RWPE2 (cell line): Measurements from ENCODE around the gene SMYD3.

Experiments
- ATAC-seq: fragments of 200-7000 bp; cut with Tn5 transposase; 3 replicates; pipeline ENCODE4 v1.9.1; 2021; ENCODE audit warnings: low read depth
- DNase-seq: peaks from one replicate; pipeline ENCODE4 v3.0.0-alpha.2; 2020; ENCODE audit warnings: low spot score
- H3K27ac ChIP-seq: fragments of 450-650 bp; 2 replicates; pipeline ENCODE4 v1.5.1; 2017; ENCODE audit warnings: mild to moderate bottlenecking; ENCODE audit not compliant: poor library complexity, severe bottlenecking
- H3K27me3 ChIP-seq: fragments of 250-450 bp; sonication (Bioruptor Pico); 2 replicates; pipeline ENCODE4 v1.5.1; 2021; ENCODE audit warnings: mild to moderate bottlenecking, moderate library complexity; ENCODE audit not compliant: insufficient read depth, poor library complexity, severe bottlenecking
- H3K36me3 ChIP-seq: fragments of 250-450 bp; sonication (Bioruptor Pico); 2 replicates; pipeline ENCODE4 v1.5.1; 2020; ENCODE audit warnings: low read depth, mild to moderate bottlenecking, moderate library complexity
- H3K4me1 ChIP-seq: fragments of 250-450 bp; sonication (Bioruptor Pico); 2 replicates; pipeline ENCODE4 v1.5.1; 2021; ENCODE audit warnings: mild to moderate bottlenecking, moderate library complexity; ENCODE audit not compliant: insufficient read depth, poor library complexity, severe bottlenecking
- H3K4me3 ChIP-seq: fragments of 250-450 bp; sonication (Bioruptor Pico); 2 replicates; pipeline ENCODE4 v1.5.1; 2021; ENCODE audit warnings: mild to moderate bottlenecking, moderate library complexity; ENCODE audit not compliant: severe bottlenecking
- H3K9me3 ChIP-seq: fragments of 250-450 bp; sonication (Bioruptor Pico); 2 replicates; pipeline ENCODE4 v1.5.1; 2021; ENCODE audit warnings: mild to moderate bottlenecking, moderate library complexity; ENCODE audit not compliant: severe bottlenecking
- TF ChIP-seq, protein P1 (sequence below): fragments of 450-650 bp; IDR thresholded peaks from one replicate; pipeline ENCODE4 v1.5.1; 2017; ENCODE audit warnings: mild to moderate bottlenecking, moderate library complexity; ENCODE audit not compliant: poor library complexity, severe bottlenecking

The SMYD3 gene

DNA sequence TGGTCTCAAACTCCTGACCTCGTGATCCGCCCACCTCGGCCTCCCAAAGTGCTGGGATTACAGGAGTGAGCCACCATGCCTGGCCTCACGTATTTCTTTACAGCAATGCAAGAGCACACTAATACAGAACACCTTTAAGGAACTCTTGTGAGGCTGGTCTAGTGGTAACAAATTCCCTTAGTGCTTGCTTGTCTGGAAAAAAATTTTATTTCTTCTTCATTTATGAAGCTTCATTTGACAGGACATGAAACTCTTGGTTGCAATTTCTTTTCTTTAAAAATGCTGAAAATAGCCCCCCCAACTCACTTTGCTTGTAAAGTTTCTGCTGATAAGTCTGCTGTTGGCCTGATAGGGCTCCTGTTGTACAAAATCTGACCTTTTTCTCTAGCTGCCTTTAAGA, 248.8 kb downstream of the SMYD3 start:
- no peak for DNase-seq
- H3K36me3 ChIP-seq: no peaks in the 10 kb centered on the region
- H3K4me1 ChIP-seq: no peaks in the 10 kb centered on the region
- no peaks in the 10 kb centered on the region for H3K27me3 ChIP-seq
- H3K4me3 ChIP-seq: no peak overlapping the region
- H3K9me3 ChIP-seq: peaks cover 6% of the 10 kb centered on the region
- no peak for ATAC-seq
- H3K27ac ChIP-seq: no peak overlapping the region
- TF ChIP-seq, protein P1, sequence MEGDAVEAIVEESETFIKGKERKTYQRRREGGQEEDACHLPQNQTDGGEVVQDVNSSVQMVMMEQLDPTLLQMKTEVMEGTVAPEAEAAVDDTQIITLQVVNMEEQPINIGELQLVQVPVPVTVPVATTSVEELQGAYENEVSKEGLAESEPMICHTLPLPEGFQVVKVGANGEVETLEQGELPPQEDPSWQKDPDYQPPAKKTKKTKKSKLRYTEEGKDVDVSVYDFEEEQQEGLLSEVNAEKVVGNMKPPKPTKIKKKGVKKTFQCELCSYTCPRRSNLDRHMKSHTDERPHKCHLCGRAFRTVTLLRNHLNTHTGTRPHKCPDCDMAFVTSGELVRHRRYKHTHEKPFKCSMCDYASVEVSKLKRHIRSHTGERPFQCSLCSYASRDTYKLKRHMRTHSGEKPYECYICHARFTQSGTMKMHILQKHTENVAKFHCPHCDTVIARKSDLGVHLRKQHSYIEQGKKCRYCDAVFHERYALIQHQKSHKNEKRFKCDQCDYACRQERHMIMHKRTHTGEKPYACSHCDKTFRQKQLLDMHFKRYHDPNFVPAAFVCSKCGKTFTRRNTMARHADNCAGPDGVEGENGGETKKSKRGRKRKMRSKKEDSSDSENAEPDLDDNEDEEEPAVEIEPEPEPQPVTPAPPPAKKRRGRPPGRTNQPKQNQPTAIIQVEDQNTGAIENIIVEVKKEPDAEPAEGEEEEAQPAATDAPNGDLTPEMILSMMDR: no peak

DNA sequence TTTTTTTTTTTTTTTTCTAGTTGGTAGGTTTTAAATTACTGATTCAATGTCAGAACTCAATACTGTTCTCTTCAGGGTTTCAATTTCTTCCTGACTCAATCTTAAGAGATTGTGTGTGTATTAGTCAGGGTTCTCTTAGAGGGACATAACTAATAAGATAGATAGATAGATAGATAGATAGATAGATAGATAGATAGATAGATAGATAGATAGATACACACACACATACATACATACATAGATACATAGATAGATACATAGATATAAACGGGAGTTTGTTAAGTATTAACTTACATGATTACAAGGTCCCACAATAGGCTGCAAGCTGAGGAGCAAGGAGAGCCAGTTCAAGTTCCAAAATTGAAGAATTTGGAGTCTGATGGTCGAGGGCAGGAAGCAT, 251.3 kb downstream of the SMYD3 start:
- TF ChIP-seq, protein P1: no peak
- Histone ChIP-seq H3K9me3 (peaks cover 6% of the 10 kb centered on the region), H3K27ac (no peak overlapping the region)

DNA sequence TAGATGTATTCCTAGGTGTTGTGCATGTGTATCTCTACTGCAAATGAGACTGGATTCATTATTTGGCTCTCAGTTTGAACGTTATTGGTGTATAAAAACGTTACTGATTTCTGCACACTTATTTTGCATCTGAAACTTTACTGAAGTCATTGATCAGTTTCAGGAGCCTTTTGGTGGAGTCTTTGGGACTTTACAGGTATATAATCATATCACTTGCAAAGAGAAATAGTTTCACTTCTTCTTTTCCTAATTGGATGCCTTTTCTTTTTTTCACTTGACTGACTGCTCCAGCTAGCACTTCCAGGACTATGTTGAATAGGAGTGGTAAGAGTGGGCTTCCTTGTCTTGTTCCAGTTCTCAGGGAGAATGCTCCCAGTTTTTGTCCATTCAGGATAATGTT, 252.2 kb downstream of the SMYD3 start:
- ATAC-seq (no peak), DNase-seq (no peak)
- Histone ChIP-seq H3K4me3 (no peak overlapping the region), H3K27me3 (no peaks in the 10 kb centered on the region), H3K4me1 (no peaks in the 10 kb centered on the region), H3K9me3 (peaks cover 6% of the 10 kb centered on the region), H3K36me3 (no peaks in the 10 kb centered on the region), H3K27ac (no peak overlapping the region)
- TF ChIP-seq, protein P1: no peak

More for the DNA sequence above, 251.3 kb downstream of the SMYD3 start:
- H3K27me3 ChIP-seq: no peaks in the 10 kb centered on the region
- no peak for DNase-seq
- H3K4me3 ChIP-seq: no peak overlapping the region
- no peaks in the 10 kb centered on the region for H3K36me3 ChIP-seq
- no peak for ATAC-seq
- H3K4me1 ChIP-seq: no peaks in the 10 kb centered on the region

DNA sequence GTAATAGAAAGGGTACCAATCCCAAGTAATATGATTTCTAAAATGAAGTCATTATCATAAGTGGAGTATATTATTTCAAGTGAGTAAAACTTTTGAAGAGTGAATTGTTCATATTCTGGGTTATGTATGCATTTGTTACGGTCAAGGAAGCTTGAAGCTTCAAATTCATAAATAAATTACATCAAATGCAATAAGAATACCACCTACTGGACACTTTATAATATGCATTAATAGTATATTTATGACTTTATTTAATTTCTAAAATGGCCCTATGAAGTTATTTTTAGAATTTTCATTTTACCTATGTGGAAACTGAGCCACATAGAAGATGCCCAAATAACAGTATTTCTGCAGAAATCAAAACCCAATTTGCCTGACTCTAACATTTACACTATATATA, 260.6 kb downstream of the SMYD3 start:
- ATAC-seq (no peak), DNase-seq (no peak)
- TF ChIP-seq, protein P1: no peak
- no peak overlapping the region for H3K4me3 ChIP-seq
- H3K36me3 ChIP-seq: no peaks in the 10 kb centered on the region
- H3K27ac ChIP-seq: no peak overlapping the region
- H3K27me3 ChIP-seq: no peaks in the 10 kb centered on the region
- H3K4me1 ChIP-seq: no peaks in the 10 kb centered on the region
- no peaks in the 10 kb centered on the region for H3K9me3 ChIP-seq

DNA sequence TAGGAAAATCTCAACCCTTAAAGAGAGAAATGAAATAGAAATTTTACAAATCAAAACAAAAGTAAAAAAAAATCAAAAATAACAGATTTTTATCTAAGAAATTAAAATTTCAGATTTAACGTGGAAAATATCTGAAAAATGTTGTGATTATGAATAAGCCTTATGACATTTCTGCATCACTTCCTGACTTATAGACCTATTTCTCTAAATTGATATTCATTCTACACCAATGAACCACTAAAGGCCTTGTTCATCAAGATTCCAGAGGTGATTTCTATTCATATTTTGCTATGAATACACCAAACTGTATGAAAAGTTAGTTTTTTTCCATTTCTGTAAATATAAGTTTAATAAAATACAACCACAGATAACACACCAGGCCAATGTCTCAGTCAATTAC, 261.5 kb downstream of the SMYD3 start:
- no peak for ATAC-seq
- Histone ChIP-seq H3K27ac (no peak overlapping the region), H3K27me3 (no peaks in the 10 kb centered on the region), H3K9me3 (no peaks in the 10 kb centered on the region), H3K4me3 (no peak overlapping the region), H3K36me3 (no peaks in the 10 kb centered on the region), H3K4me1 (no peaks in the 10 kb centered on the region)
- DNase-seq: no peak
- TF ChIP-seq, protein P1: no peak
